NCI-H510A (cell line): Measurements from ENCODE around the gene POFUT1.

Source experiments
- DNase-seq: peaks from one replicate; lab custom pipeline; 2025; lab: John Stamatoyannopoulos, UW

The POFUT1 gene

GRCh38 chr20:32206760-32207625 is 687 bp upstream of the POFUT1 start:
- DNase-seq, result no peak

GRCh38 chr20:32208499-32209154 is 947 bp downstream of the POFUT1 start:
- no peak for DNase-seq

GRCh38 chr20:32209850-32210605 is 2.3 kb downstream of the POFUT1 start:
- no peak for DNase-seq

- DNase-seq, result no peak
These were observed 6.2 kb downstream of the POFUT1 start for GRCh38 chr20:32213870-32214269.

- no peak for DNase-seq
These were observed 7.5 kb downstream of the POFUT1 start for GRCh38 chr20:32215147-32215546.

GRCh38 chr20:32215729-32216128 is 8.0 kb downstream of the POFUT1 start:
- DNase-seq, result no peak

GRCh38 chr20:32216179-32217142 is 8.8 kb downstream of the POFUT1 start:
- DNase-seq, result no peak

GRCh38 chr20:32218156-32218900 is 10.6 kb downstream of the POFUT1 start:
- no peak for DNase-seq

GRCh38 chr20:32224463-32224862 is 16.8 kb downstream of the POFUT1 start:
- DNase-seq, result no peak

- no peak for DNase-seq
These were observed 18.7 kb downstream of the POFUT1 start for GRCh38 chr20:32226391-32226790.

GRCh38 chr20:32227306-32227705 is 19.6 kb downstream of the POFUT1 start:
- no peak for DNase-seq

GRCh38 chr20:32227744-32228688 is 20.3 kb downstream of the POFUT1 start:
- no peak for DNase-seq

GRCh38 chr20:32229251-32229747 is 21.6 kb downstream of the POFUT1 start:
- no peak for DNase-seq

- no peak for DNase-seq
These were observed 23.0 kb downstream of the POFUT1 start for GRCh38 chr20:32230707-32231106.

GRCh38 chr20:32231245-32231644 is 23.6 kb downstream of the POFUT1 start:
- DNase-seq, result no peak

- DNase-seq, result no peak
These were observed 24.2 kb downstream of the POFUT1 start for GRCh38 chr20:32231847-32232246.

- DNase-seq, result no peak
These were observed 24.7 kb downstream of the POFUT1 start for GRCh38 chr20:32232326-32232886.

- DNase-seq, result no peak
These were observed 25.6 kb downstream of the POFUT1 start for GRCh38 chr20:32233286-32233685.
